HUES48 (cell line): ENCODE data around the gene XAF1.
"Not testable (repeated sequence)": the region's sequence is repeated elsewhere in the genome, so short reads cannot be mapped to it uniquely, and the experiment has no call there.

ENCODE experiments used
- H3K27ac ChIP-seq: one replicate; pipeline ENCODE4 v1.7.0; 2013; ENCODE audit warnings: low read depth, low read length, inconsistent platforms
- H3K27me3 ChIP-seq: 2 replicates; pipeline ENCODE4 v1.6.1; 2013; ENCODE audit warnings: mild to moderate bottlenecking, low read length; ENCODE audit not compliant: control insufficient read depth, insufficient read depth
- H3K36me3 ChIP-seq: 2 replicates; pipeline ENCODE4 v1.6.1; 2013; ENCODE audit warnings: low read length; ENCODE audit not compliant: control insufficient read depth, insufficient read depth
- H3K4me1 ChIP-seq: 2 replicates; pipeline ENCODE4 v1.6.1; 2013; ENCODE audit warnings: mild to moderate bottlenecking, low read length; ENCODE audit not compliant: control insufficient read depth, insufficient read depth
- H3K4me3 ChIP-seq: 2 replicates; pipeline ENCODE4 v1.5.1; 2013; ENCODE audit warnings: mild to moderate bottlenecking, low read depth, low read length
- H3K9ac ChIP-seq: 2 replicates; pipeline ENCODE4 v1.6.1; 2013; ENCODE audit warnings: mild to moderate bottlenecking, low read depth, low read length, moderate library complexity
- H3K9me3 ChIP-seq: 2 replicates; pipeline ENCODE4 v1.6.1; 2013; ENCODE audit warnings: low read length; ENCODE audit not compliant: control insufficient read depth, insufficient read depth

XAF1 gene

DNA sequence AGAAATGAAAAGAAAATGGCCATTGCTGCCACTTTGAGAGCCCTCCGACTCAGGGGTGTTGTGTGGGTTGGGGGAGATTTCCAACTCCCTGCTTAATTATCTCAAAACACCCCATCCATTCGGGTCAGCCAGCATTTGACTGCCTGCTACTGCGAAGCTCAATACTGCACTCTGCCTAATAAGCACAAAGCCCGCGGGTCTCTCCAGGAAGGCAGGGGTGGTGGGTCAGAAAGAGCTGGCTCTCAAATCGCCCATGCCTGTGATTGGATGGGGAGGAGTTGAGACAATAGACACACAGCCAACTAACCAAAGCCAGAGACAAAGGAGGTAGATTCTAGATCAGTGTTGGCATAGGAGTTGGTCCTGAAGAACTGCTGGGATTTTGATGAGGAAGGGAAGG is 2.3 kb upstream of the XAF1 start:
- no peaks in the 10 kb centered on the region for H3K36me3 ChIP-seq
- no peaks in the 10 kb centered on the region for H3K9me3 ChIP-seq
- H3K4me3 ChIP-seq = no peak overlapping the region
- no peak overlapping the region for H3K27ac ChIP-seq
- H3K9ac ChIP-seq = no peak overlapping the region
- H3K27me3 ChIP-seq = no peaks in the 10 kb centered on the region
- peaks cover 9% of the 10 kb centered on the region for H3K4me1 ChIP-seq

DNA sequence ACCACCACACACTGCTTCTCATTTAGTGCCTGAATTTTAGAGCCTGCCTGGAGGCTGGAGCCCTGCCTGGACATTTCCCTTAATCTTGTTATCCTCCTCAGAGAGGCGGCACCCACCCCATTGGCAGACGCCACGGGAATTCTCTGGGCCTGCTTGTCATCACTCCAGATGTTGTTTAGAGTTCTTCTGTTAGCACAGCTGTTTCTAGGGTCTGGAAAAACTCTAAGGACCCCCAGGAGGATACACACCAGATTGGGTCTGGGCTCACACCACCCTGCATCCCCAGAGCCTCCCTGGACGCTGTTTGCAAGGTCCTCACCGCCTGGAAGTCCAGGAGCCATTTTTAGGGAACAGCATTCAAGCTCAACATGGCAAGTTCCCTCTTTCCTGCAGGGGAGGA is 565 bp upstream of the XAF1 start:
- H3K9ac ChIP-seq = no peak overlapping the region
- H3K27me3 ChIP-seq = no peaks in the 10 kb centered on the region
- H3K9me3 ChIP-seq = no peaks in the 10 kb centered on the region
- H3K36me3 ChIP-seq = no peaks in the 10 kb centered on the region
- H3K27ac ChIP-seq = no peak overlapping the region
- H3K4me3 ChIP-seq = no peak overlapping the region
- peaks cover 15% of the 10 kb centered on the region for H3K4me1 ChIP-seq

DNA sequence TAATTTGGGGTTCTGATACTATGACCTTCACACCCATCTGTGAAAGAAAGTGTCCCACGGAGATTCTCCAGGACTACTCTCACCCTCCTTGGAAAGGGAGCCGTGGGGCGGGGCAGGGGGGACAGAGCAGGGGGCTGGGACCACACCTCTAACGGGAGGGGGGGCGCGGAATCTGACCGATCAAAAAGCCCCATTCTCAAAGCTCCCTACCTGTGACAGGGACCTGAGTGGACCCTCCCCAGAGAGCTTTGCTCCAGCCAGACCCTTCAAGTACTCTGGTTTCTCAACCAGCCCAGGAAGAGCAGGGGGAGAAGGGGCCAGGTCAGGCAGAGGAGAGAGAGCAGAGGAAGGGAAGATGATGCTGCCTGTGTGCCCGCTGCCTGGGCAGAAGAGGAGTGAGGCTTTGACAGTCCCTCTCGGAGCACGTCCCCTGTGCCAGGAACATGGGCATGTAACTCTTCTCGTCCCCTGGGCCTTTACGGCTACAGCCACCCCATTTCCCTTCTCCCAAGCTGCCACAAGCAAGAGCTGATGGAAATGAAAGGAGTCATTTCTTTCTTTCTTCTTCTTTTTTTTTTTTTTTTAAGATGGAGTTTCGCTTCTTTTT is 682 bp downstream of the XAF1 start:
- Histone ChIP-seq H3K36me3 (no peaks in the 10 kb centered on the region), H3K9ac (no peak overlapping the region), H3K4me1 (peaks cover 15% of the 10 kb centered on the region), H3K4me3 (no peak overlapping the region), H3K27me3 (no peaks in the 10 kb centered on the region), H3K27ac (no peak overlapping the region), H3K9me3 (no peaks in the 10 kb centered on the region)

DNA sequence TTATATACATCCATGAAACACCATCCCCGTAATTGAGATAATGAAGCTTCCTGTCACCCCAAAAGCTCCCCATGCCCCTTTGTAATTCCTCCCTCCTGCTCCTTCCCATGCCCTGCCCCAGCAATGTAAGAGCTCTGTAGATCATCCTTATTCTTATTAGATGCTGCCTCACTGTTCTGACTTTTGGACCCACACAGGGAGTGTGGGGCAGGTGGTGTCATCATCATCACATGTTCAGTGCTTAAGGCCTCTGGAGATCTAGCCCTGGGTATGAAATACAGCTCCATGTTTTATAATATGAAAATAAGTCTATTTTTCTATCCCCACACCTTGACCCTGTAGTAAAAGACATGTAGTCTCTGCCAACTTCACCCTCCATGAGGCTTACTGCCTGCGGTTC is 1.9 kb downstream of the XAF1 start:
- no peaks in the 10 kb centered on the region for H3K9me3 ChIP-seq
- no peaks in the 10 kb centered on the region for H3K36me3 ChIP-seq
- H3K27ac ChIP-seq = no peak overlapping the region
- H3K9ac ChIP-seq = no peak overlapping the region
- H3K4me1 ChIP-seq = peaks cover 9% of the 10 kb centered on the region
- H3K4me3 ChIP-seq = no peak overlapping the region
- no peaks in the 10 kb centered on the region for H3K27me3 ChIP-seq

DNA sequence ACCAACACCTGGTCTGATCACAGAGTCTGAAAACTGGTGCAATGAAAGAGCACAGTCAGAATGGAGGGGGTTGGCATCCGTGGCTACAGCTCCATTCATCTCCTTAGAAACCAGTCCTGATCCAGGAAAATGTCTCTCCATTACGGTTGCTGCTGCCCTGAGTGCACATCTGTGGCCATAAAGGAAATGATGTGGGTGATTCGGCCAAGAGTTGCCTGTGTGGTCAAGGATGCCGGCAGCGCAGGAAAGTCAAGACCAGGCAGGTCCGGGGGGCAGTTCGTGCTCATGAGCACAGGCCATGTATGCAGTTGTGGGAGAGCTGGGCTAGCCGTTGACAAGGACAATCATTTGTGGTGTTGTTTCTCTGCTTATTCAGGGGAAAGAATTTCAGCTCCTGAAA is 5.9 kb downstream of the XAF1 start:
- Histone ChIP-seq H3K4me3 (no peak overlapping the region), H3K9me3 (no peaks in the 10 kb centered on the region), H3K27ac (no peak overlapping the region), H3K36me3 (no peaks in the 10 kb centered on the region), H3K27me3 (no peaks in the 10 kb centered on the region), H3K4me1 (peaks cover 6% of the 10 kb centered on the region), H3K9ac (no peak overlapping the region)

DNA sequence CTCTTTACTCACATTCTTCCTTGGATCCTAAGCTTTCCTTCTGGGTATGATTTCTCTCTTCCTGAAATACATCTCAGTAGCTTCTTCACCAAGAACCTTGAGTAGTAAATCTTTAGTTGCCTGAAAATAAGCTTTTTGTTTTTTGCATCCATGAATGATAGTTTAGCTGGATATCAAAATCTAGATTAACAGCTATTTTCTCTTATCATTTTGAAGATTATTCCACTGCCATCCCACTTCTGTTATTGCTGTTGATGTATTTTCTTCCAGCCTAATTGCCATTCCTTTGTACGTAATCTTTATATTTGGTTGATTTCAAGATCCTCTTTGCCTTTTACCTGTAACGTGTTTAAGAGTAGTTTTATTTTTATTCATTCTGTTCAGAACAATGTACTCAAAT is 12.6 kb downstream of the XAF1 start:
- Histone ChIP-seq H3K9me3 (peaks cover 9% of the 10 kb centered on the region; the same call in 1 of the 2 replicates), H3K36me3 (no peaks in the 10 kb centered on the region), H3K9ac (no peak overlapping the region), H3K4me1 (no peaks in the 10 kb centered on the region), H3K27me3 (no peaks in the 10 kb centered on the region), H3K4me3 (no peak overlapping the region), H3K27ac (no peak overlapping the region)

DNA sequence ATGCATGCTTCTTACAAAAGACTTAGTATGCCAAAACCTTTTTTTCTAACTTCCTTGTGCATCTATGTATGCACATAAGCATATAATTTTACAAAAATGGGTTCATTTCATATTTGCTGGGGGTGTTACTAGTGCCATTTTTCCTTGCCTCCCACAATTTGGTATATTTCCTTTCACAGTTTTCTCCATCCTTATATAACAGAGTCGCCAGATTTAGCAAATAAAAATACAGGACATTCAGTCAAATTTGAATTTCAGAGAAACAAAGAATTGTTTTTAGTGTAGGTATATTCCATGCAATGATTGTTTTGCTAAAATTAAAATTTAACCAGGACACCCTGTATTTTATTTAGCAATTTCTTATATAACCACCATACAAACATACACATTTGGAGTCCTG is 16.2 kb downstream of the XAF1 start:
- H3K36me3 ChIP-seq = no peaks in the 10 kb centered on the region
- H3K27ac ChIP-seq = no peak overlapping the region
- H3K4me3 ChIP-seq = no peak overlapping the region
- H3K9ac ChIP-seq = no peak overlapping the region
- peaks cover 23% of the 10 kb centered on the region for H3K27me3 ChIP-seq
- peaks cover 7% of the 10 kb centered on the region; the same call in 1 of the 2 replicates for H3K4me1 ChIP-seq
- H3K9me3 ChIP-seq = peaks cover 9% of the 10 kb centered on the region; the same call in 1 of the 2 replicates

DNA sequence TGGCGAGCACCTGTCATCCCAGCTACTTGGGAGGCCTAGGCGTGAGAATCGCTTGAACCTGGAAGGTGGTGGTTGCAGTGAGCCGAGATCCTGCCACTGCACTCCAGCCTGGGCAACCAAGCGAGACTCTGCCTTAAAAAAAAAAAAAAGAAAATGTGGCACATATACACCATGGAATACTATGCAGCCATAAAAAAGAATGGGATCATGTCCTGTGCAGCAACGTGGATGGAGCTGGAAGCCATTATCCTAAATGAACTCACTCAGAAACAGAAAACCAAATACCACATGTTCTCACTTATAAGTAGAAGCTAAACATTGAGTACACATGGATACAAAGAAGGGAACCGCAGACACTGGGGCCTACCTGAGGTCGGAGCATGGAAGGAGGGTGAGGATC is 19.1 kb downstream of the XAF1 start:
- not testable (repeated sequence) for H3K9me3 ChIP-seq, H3K36me3 ChIP-seq, H3K4me1 ChIP-seq, H3K27ac ChIP-seq, H3K9ac ChIP-seq, H3K4me3 ChIP-seq
- H3K27me3 ChIP-seq = peaks cover 39% of the 10 kb centered on the region

DNA sequence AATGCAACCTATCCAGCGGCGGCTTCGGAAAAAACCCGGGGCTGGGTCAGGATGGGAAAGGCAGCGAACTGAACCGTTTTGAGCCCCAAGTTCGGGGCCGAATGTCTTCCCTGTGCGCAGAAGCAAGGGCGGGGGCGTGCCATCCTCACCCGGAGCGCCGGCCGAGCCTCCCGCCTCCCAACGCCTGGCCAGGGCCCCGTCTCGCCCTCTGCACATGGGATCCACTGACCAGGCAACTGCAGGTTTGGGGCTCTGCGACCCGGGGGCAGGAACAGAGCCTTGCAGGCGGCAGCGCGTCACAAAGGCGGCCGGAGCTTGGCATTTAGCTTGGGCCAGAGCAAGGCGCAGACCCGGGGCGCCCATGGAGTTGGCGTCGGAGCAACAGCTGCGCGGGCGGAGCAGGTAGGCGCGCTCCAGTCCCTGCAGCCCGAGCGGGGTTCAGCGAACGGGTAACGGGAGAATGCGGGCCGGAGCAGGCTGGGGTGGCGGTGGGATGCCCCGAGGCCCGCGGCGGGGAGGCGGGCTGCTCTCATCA is 20.1 kb downstream of the XAF1 start, which contains the start of gene FBXO39:
Gene FBXO39, plus strand, starts transcription at position 345 of the 535 bp plus-strand sequence. CDS start 3,654 bp downstream, outside the sequence.
- Histone ChIP-seq H3K4me3 (peak within 1 kb of the TSS; percentile 64), H3K27ac (no peak within 1 kb of the TSS)

DNA sequence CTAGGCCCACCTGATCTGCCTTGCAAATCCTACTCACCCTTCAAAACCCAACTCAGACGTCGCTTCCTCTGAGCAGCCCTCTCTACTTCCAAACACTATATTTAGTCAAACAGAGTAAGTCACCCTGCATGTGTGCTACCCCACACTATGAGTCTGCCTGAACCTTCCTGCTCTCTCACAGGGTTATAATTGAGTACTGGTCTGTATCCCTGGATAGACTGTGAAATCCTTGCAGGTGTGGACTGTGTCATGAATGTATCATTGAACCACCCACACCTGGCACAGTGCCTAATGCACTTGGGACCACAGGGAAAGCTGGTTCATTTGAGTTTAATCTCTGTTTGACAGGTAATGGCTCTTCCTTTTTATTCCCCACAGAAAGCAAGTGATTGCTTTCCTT is 23.6 kb downstream of the XAF1 start:
- Histone ChIP-seq H3K4me3 (no peak overlapping the region), H3K36me3 (no peaks in the 10 kb centered on the region), H3K27ac (no peak overlapping the region), H3K9ac (no peak overlapping the region), H3K27me3 (peaks cover 39% of the 10 kb centered on the region), H3K4me1 (peaks cover 7% of the 10 kb centered on the region; the same call in 1 of the 2 replicates), H3K9me3 (no peaks in the 10 kb centered on the region)

More for the DNA sequence above, 20.1 kb downstream of the XAF1 start, which contains the start of gene FBXO39:
- Histone ChIP-seq H3K9ac (peak within 1 kb of the TSS; percentile 51; the same call in 1 of the 2 replicates), H3K27me3 (peaks cover 39% of the 10 kb centered on the region), H3K4me1 (peaks cover 7% of the 10 kb centered on the region; the same call in 1 of the 2 replicates), H3K36me3 (no peaks in the 10 kb centered on the region), H3K9me3 (no peaks in the 10 kb centered on the region)

DNA sequence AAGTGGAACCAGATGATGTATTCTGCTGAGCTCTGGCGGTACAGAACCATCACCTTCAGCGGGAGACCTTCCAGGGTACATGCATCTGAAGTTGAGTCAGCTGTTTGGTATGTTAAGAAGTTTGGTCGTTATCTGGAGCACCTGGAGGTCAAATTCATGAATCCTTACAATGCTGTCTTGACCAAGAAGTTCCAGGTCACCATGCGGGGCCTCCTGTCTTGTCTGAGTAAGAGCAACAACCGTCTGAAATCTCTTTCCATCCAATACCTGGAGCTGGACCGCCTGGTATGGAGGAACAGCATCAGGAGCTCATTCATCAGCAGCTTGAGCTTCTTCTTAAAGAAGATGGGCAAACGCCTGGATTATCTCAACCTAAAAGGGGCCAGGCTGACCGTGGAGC is 24.2 kb downstream of the XAF1 start:
- Histone ChIP-seq H3K27me3 (peaks cover 36% of the 10 kb centered on the region), H3K9me3 (no peaks in the 10 kb centered on the region), H3K27ac (no peak overlapping the region), H3K9ac (no peak overlapping the region), H3K4me3 (no peak overlapping the region), H3K36me3 (no peaks in the 10 kb centered on the region), H3K4me1 (peaks cover 7% of the 10 kb centered on the region; the same call in 1 of the 2 replicates)
